Measurements from ENCODE around the gene MCL1.

DNA sequence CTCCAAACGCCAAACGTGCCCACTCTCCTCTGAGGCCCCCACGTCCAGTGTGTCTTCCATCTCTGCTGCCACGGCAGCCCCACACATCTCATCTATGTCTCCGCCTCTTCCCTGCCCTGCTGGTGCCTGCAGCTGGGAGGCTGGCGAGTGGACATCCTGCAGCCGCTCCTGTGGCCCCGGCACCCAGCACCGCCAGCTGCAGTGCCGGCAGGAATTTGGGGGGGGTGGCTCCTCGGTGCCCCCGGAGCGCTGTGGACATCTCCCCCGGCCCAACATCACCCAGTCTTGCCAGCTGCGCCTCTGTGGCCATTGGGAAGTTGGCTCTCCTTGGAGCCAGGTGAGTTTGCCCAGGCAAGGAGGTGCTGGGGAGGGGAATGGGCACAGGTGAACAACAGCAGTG lies 21.6 kb downstream of the MCL1 start:
- TF ChIP-seq, protein P1, sequence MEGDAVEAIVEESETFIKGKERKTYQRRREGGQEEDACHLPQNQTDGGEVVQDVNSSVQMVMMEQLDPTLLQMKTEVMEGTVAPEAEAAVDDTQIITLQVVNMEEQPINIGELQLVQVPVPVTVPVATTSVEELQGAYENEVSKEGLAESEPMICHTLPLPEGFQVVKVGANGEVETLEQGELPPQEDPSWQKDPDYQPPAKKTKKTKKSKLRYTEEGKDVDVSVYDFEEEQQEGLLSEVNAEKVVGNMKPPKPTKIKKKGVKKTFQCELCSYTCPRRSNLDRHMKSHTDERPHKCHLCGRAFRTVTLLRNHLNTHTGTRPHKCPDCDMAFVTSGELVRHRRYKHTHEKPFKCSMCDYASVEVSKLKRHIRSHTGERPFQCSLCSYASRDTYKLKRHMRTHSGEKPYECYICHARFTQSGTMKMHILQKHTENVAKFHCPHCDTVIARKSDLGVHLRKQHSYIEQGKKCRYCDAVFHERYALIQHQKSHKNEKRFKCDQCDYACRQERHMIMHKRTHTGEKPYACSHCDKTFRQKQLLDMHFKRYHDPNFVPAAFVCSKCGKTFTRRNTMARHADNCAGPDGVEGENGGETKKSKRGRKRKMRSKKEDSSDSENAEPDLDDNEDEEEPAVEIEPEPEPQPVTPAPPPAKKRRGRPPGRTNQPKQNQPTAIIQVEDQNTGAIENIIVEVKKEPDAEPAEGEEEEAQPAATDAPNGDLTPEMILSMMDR (IDR thresholded peaks at IDR 0.05): no peak
- TF ChIP-seq POLR2AphosphoS5 (IDR thresholded peaks at IDR 0.05; ENCODE audit: low read depth, low read length): no peak
- TF ChIP-seq TCF12 (IDR thresholded peaks at IDR 0.05): no peak
- no peak for TF ChIP-seq SIN3A (IDR thresholded peaks at IDR 0.05; ENCODE audit: borderline replicate concordance, low read depth, low read length)
- TF ChIP-seq, protein P2, sequence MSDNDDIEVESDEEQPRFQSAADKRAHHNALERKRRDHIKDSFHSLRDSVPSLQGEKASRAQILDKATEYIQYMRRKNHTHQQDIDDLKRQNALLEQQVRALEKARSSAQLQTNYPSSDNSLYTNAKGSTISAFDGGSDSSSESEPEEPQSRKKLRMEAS (IDR thresholded peaks at IDR 0.05; ENCODE audit: low read depth): no peak
- no peak for TF ChIP-seq EP300 (IDR thresholded peaks at IDR 0.05; ENCODE audit: borderline replicate concordance in 1 of 2, low read depth in 1 of 2, low read length in 1 of 2)
- TF ChIP-seq NRF1 (IDR thresholded peaks at IDR 0.05; ENCODE audit: low read depth, low read length): no peak
- no peak for TF ChIP-seq TEAD4 (IDR thresholded peaks at IDR 0.05; ENCODE audit: borderline replicate concordance, insufficient read depth)
- no peak for TF ChIP-seq TAF1 (IDR thresholded peaks at IDR 0.05; ENCODE audit: borderline replicate concordance, low read depth, low read length)
- TF ChIP-seq RAD21 (IDR thresholded peaks at IDR 0.05; ENCODE audit: low read length): no peak
